Caco-2 (cell line): ENCODE measurements around the gene SYT7. TPM values are rescaled to one million over a fixed set of nuclear protein-coding genes. Genes with fewer than 3 reads are reported as not detected.

ENCODE experiments used
- BruUV-seq: library from RNA; stranded (reverse); fragments of 400-500 nt; replicated peaks from 2 replicates; lab custom pipeline; 2021; lab: Mats Ljungman, UMichigan
- CTCF ChIA-PET: fragments of 300-600 bp; sonication (Branson Sonifier 250); formaldehyde crosslinking; loops from one replicate; lab custom pipeline; 2022; ENCODE audit warnings: antibody characterized with exemption; lab: Charles Lee
- POLR2A ChIA-PET: fragments of 300-600 bp; sonication (Branson Sonifier 250); formaldehyde crosslinking; loops from one replicate; lab custom pipeline; 2022; ENCODE audit warnings: antibody characterized with exemption; lab: Charles Lee
- DNase-seq, 2 experiments: peaks; one replicate each; pipeline versions ENCODE4 v3.0.0 to v3.0.0-alpha.2; 2020 to 2022
- H3K27me3 ChIP-seq: replicated peaks from 2 replicates; pipeline ENCODE4 v1.6.0; 2011; ENCODE audit warnings: low read length; ENCODE audit not compliant: control insufficient read depth, insufficient read depth
- H3K36me3 ChIP-seq: 2 replicates; pipeline ENCODE4 v1.5.1; 2011; ENCODE audit warnings: low read length; ENCODE audit not compliant: control insufficient read depth, insufficient read depth
- H3K4me1 ChIP-seq: fragments of 250-450 bp; sonication (Bioruptor Pico); 2 replicates; pipeline ENCODE4 v1.5.1; 2020; ENCODE audit warnings: mild to moderate bottlenecking
- H3K4me3 ChIP-seq: 2 replicates; pipeline ENCODE4 v1.5.1; 2011; ENCODE audit warnings: low read depth, mild to moderate bottlenecking, control low read depth, low read length
- H3K9me3 ChIP-seq: fragments of 250-450 bp; sonication (Bioruptor Pico); 2 replicates; pipeline ENCODE4 v1.5.1; 2020; ENCODE audit warnings: mild to moderate bottlenecking, moderate library complexity
- H3K27ac Mint-ChIP-seq: one replicate; pipeline ENCODE4 v1.8.0; 2022; ENCODE audit warnings: mixed read lengths; ENCODE audit not compliant: unreplicated experiment
- H3K27me3 Mint-ChIP-seq: one replicate; pipeline ENCODE4 v1.8.0; 2022; ENCODE audit warnings: mixed read lengths; ENCODE audit not compliant: insufficient read depth, unreplicated experiment
- H3K36me3 Mint-ChIP-seq: one replicate; pipeline ENCODE4 v1.8.0; 2022; ENCODE audit warnings: mild to moderate bottlenecking, mixed read lengths; ENCODE audit not compliant: insufficient read depth, unreplicated experiment
- H3K4me1 Mint-ChIP-seq: one replicate; pipeline ENCODE4 v1.8.0; 2022; ENCODE audit warnings: low read depth, mixed read lengths; ENCODE audit not compliant: unreplicated experiment
- H3K4me3 Mint-ChIP-seq: one replicate; pipeline ENCODE4 v1.8.0; 2022; ENCODE audit warnings: mild to moderate bottlenecking, moderate library complexity, mixed read lengths; ENCODE audit not compliant: unreplicated experiment
- H3K9me3 Mint-ChIP-seq: one replicate; pipeline ENCODE4 v1.8.0; 2022; ENCODE audit warnings: mixed read lengths; ENCODE audit not compliant: unreplicated experiment
- CTCF ChIP-seq, 2 experiments: fragments of 200-600 bp in 1 of 2; IDR thresholded peaks; 1 replicate in 1 of 2; 2 replicates in 1 of 2; pipeline versions ENCODE4 v1.5.1 to v1.8.0; 2011 to 2022; ENCODE audit warnings: antibody characterized with exemption in 1 of 2, control low read depth in 1 of 2, inconsistent platforms in 1 of 2, low read depth in 1 of 2, low read length in 1 of 2, mild to moderate bottlenecking in 1 of 2, moderate library complexity in 1 of 2; ENCODE audit not compliant: insufficient read depth in 1 of 2, severe bottlenecking in 1 of 2, unreplicated experiment in 1 of 2
- intact Hi-C: fragments of 100-400 bp; cut with micrococcal nuclease; formaldehyde crosslinking; loops from one replicate; pipeline ENCODE4 v1.10.0; 2022; ENCODE audit not compliant: unreplicated experiment
- total RNA-seq: library from RNA; stranded (reverse); gene quantifications from 2 replicates; pipeline ENCODE4 v1.2.3, GENCODE V29; 2022

The SYT7 gene
- total RNA-seq, 1 experiment from 2014 or later = 33.5 TPM

- ChIA-PET CTCF (interaction anchor here (0.6 to 1.5 kb wide), 19 partner anchors 11 to 119 kb away, joined by 3 to 11 read pairs (median 4); partner anchors contain the start of gene LRRC10B), POLR2A (no interaction called here)
- H3K4me1 Mint-ChIP-seq = peaks cover 20% of the 10 kb centered on the region
Observed at GRCh38 chr11:61577383-61578118, 3.3 kb downstream of the SYT7 start.

GRCh38 chr11:61575886-61576861 is 4.7 kb downstream of the SYT7 start:
- intact Hi-C loops = loop anchor here (2.0 kb wide), 1 partner anchor 43 kb away; no protein-coding TSS in a partner anchor
- H3K27me3 Mint-ChIP-seq = no peaks in the 10 kb centered on the region
- no peak for DNase-seq
- POLR2A ChIA-PET = no interaction called here
- Histone ChIP-seq H3K9me3 (no peaks in the 10 kb centered on the region), H3K4me1 (peaks cover 5% of the 10 kb centered on the region), H3K4me3 (no peak overlapping the region), H3K27me3 (no peaks in the 10 kb centered on the region), H3K36me3 (no peaks in the 10 kb centered on the region)
- no peak overlapping the region for H3K4me3 Mint-ChIP-seq
- peaks cover 10% of the 10 kb centered on the region for H3K4me1 Mint-ChIP-seq
- no peaks in the 10 kb centered on the region for H3K9me3 Mint-ChIP-seq
- BruUV-seq = no TSS peak
- TF ChIP-seq CTCF (IDR thresholded peaks at IDR 0.05; ENCODE audit: insufficient read depth in 1 of 2, low read depth in 1 of 2, low read length in 1 of 2, severe bottlenecking in 1 of 2, unreplicated experiment in 1 of 2) = no peak
- no peak overlapping the region for H3K27ac Mint-ChIP-seq
- peaks cover 6% of the 10 kb centered on the region for H3K36me3 Mint-ChIP-seq
- CTCF ChIA-PET = interaction anchor here (1.1 to 1.5 kb wide), 3 partner anchors 51 to 74 kb away, joined by 5 to 10 read pairs (median 5); no protein-coding TSS in a partner anchor

More at GRCh38 chr11:61577383-61578118, 3.3 kb downstream of the SYT7 start:
- DNase-seq = peak; percentile 75
- H3K4me3 ChIP-seq = no peak overlapping the region
- H3K4me1 ChIP-seq = peaks cover 11% of the 10 kb centered on the region
- H3K27ac Mint-ChIP-seq = no peak overlapping the region
- TF ChIP-seq CTCF (IDR thresholded peaks at IDR 0.05; ENCODE audit: insufficient read depth in 1 of 2, low read depth in 1 of 2, low read length in 1 of 2, severe bottlenecking in 1 of 2, unreplicated experiment in 1 of 2) = peak; percentile 50 to 92
- no peaks in the 10 kb centered on the region for H3K9me3 ChIP-seq
- no TSS peak for BruUV-seq
- H3K27me3 ChIP-seq = no peaks in the 10 kb centered on the region
- H3K4me3 Mint-ChIP-seq = no peak overlapping the region
- no peaks in the 10 kb centered on the region for H3K36me3 ChIP-seq
- H3K9me3 Mint-ChIP-seq = no peaks in the 10 kb centered on the region
- no peaks in the 10 kb centered on the region for H3K27me3 Mint-ChIP-seq
- H3K36me3 Mint-ChIP-seq = peaks cover 6% of the 10 kb centered on the region
- intact Hi-C loops = loop anchor here (1.0 to 2.0 kb wide), 3 partner anchors 10 to 101 kb away; no protein-coding TSS in a partner anchor

GRCh38 chr11:61574611-61575010 is 6.3 kb downstream of the SYT7 start:
- Mint-ChIP-seq H3K36me3 (peaks cover 3% of the 10 kb centered on the region), H3K4me1 (peaks cover 10% of the 10 kb centered on the region), H3K4me3 (no peak overlapping the region), H3K27ac (no peak overlapping the region), H3K9me3 (no peaks in the 10 kb centered on the region), H3K27me3 (no peaks in the 10 kb centered on the region)
- no TSS peak for BruUV-seq
- Histone ChIP-seq H3K4me1 (no peaks in the 10 kb centered on the region; the same call in 1 of the 2 replicates), H3K27me3 (no peaks in the 10 kb centered on the region), H3K4me3 (no peak overlapping the region), H3K9me3 (no peaks in the 10 kb centered on the region), H3K36me3 (no peaks in the 10 kb centered on the region)
- TF ChIP-seq CTCF (IDR thresholded peaks at IDR 0.05; ENCODE audit: insufficient read depth in 1 of 2, low read depth in 1 of 2, low read length in 1 of 2, severe bottlenecking in 1 of 2, unreplicated experiment in 1 of 2) = no peak
- ChIA-PET POLR2A (no interaction called here), CTCF (interaction anchor here (0.7 kb wide), 1 partner anchor 57 kb away, joined by 3 read pairs; no protein-coding TSS in a partner anchor)
- DNase-seq = no peak
- intact Hi-C loops = no loop called here
